GM12873 (cell line): ENCODE measurements around the gene LPP.

Experiments
- CTCF ChIP-seq: IDR thresholded peaks from 2 replicates; pipeline ENCODE4 v1.5.1; 2012; ENCODE audit warnings: low read depth, mild to moderate bottlenecking, moderate library complexity, low read length, control low read depth; ENCODE audit not compliant: insufficient read depth; ENCODE audit errors: missing control alignments

The LPP gene

GRCh38 chr3:188739511-188739910 is 585.6 kb downstream of the LPP start:
- no peak for TF ChIP-seq CTCF

DNA sequence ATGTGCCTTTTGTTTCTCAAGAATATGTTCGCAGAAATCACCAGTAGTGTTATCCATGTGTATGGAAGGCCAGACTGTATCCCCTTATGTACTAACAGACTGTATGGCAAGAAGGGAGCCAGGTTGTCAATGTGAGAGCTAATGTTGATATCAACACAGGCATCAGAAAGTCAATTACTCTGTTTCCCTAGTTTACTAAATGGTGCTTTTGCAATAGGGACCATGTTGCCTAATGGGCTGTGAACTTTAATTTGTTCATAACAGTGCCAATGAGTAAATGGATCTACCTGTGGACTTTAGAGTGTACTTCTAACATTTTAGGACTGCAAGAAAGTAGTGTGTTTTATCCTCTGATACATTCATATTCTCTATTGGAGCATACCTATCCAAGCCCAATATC is 586.1 kb downstream of the LPP start:
- TF ChIP-seq CTCF = no peak

DNA sequence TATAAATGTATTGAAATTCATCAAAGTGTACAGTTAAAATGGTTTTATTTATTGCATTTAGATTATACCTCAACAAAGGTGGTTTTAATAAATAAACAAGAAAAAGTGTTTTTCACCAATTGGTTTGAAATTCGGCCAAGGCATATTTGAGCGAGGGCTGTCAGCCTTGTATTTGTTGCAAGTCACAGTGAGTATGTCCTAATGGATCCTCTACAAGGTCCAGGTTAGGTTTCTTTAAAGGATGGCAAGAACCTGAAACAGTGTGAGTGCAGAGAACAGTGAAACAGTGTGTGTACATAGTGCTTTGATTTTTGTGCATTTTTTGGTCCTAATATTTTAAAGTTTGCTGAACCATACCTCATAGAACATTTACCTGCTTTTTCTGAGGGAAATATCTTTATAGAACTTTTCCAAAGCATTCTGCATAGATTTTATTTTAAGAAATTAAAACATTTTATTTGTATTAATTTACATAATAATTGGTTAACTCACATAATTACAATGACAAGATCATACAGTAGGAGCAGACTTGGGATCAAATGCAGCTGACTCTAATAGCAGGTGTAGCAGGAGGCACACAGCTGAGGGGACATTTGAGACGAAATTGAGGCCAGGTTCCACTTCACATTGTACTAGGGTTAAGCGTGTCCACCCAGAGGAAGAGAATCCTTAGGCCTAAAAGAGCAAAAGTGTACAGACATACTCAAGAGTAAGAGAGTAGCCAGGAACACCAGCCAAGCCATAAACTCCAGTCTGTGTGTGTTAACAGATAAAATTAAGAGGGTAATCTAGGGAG is 589.0 kb downstream of the LPP start:
- no peak for TF ChIP-seq CTCF

- no peak for TF ChIP-seq CTCF
Measured at GRCh38 chr3:188744166-188744565, 590.2 kb downstream of the LPP start.

GRCh38 chr3:188745031-188745430 is 591.1 kb downstream of the LPP start:
- TF ChIP-seq CTCF = no peak

- no peak for TF ChIP-seq CTCF
Measured at GRCh38 chr3:188746291-188746783, 592.4 kb downstream of the LPP start.

- TF ChIP-seq CTCF = no peak
Measured at GRCh38 chr3:188747489-188747888, 593.5 kb downstream of the LPP start.
